Measurements from ENCODE around the gene MKNK2. TPM values are rescaled to one million over a fixed set of nuclear protein-coding genes. Genes with fewer than 3 reads are reported as not detected.

The MKNK2 gene
- total and polyA plus RNA-seq, 2 of the 13 experiments (the other 11 are each of a cell fraction or from before 2014, with no cell fraction given) = 44.9 to 112 TPM

- peak; percentile 62; the same call in 1 of the 2 replicates for TF ChIP-seq ZNF333 (CRISPR knock-in tag; IDR thresholded peaks at IDR 0.05; ENCODE audit: borderline replicate concordance)
- no peak for TF ChIP-seq CCAR2 (optimal IDR thresholded peaks at IDR 0.05; ENCODE audit: low read depth, low read length)
- 0 out of 2 replicates have a peak, but pooled peaks have one; percentile 12 for TF ChIP-seq ZSCAN29 (CRISPR knock-in tag; conservative IDR thresholded peaks at IDR 0.05)
- no peak for TF ChIP-seq SIN3A (IDR thresholded peaks at IDR 0.05; ENCODE audit: borderline replicate concordance, low read depth, low read length)
- peak; percentile 28; the same call in 1 of the 2 replicates for TF ChIP-seq CBFB (CRISPR knock-in tag; IDR thresholded peaks at IDR 0.05)
- TF ChIP-seq TCF7L2 (IDR thresholded peaks at IDR 0.05; ENCODE audit: low read depth, low read length) = no peak
- no peak for TF ChIP-seq ZNF550 (CRISPR knock-in tag; IDR thresholded peaks at IDR 0.05; ENCODE audit: borderline replicate concordance)
- TF ChIP-seq SIX1 (CRISPR knock-in tag; IDR thresholded peaks at IDR 0.05; ENCODE audit: borderline replicate concordance) = no peak
- TF ChIP-seq GPN1 (CRISPR knock-in tag; IDR thresholded peaks at IDR 0.05; ENCODE audit: borderline replicate concordance) = no peak
- TF ChIP-seq ZNF687 (CRISPR knock-in tag; IDR thresholded peaks at IDR 0.05) = peak; percentile 73; the same call in 1 of the 2 replicates
- TF ChIP-seq SMAD3 (CRISPR knock-in tag; IDR thresholded peaks at IDR 0.05) = no peak; the same call in 1 of the 2 replicates
- TF ChIP-seq TFE3 (CRISPR knock-in tag; IDR thresholded peaks at IDR 0.05) = 0 out of 2 replicates have a peak, but pooled peaks have one; percentile 19
- no peak for TF ChIP-seq ZSCAN20 (CRISPR knock-in tag; IDR thresholded peaks at IDR 0.05; ENCODE audit: borderline replicate concordance)
- peak; percentile 51 for TF ChIP-seq ASH2L (IDR thresholded peaks at IDR 0.05; ENCODE audit: insufficient read length, low read depth, low read length)
- peak; percentile 41 for TF ChIP-seq ZNF883 (CRISPR knock-in tag; IDR thresholded peaks at IDR 0.05; ENCODE audit: not compliant biosample characterization)
- TF ChIP-seq JDP2 (CRISPR knock-in tag; IDR thresholded peaks at IDR 0.05; ENCODE audit: borderline replicate concordance) = no peak
- peak; percentile 62; the same call in 1 of the 2 replicates for TF ChIP-seq ARID4A (CRISPR knock-in tag; IDR thresholded peaks at IDR 0.05; ENCODE audit: borderline replicate concordance)
- TF ChIP-seq ZMAT3 (CRISPR knock-in tag; conservative IDR thresholded peaks at IDR 0.05) = 0 out of 2 replicates have a peak, but pooled peaks have one; percentile 26
Observed at GRCh38 chr19:2061495-2062388, 10.7 kb upstream of the MKNK2 start (continued).

Measured in HepG2 (cell line).